WTC11 (cell line): ENCODE data around the gene PRR15L. TPM values are rescaled to one million over a fixed set of nuclear protein-coding genes. Genes with fewer than 3 reads are reported as not detected.

Experiments
- ATAC-seq: fragments of 200-7000 bp; cut with Tn5 transposase; 2 replicates; pipeline ENCODE4 v1.10.0; 2021; ENCODE audit warnings: mild to moderate bottlenecking, moderate library complexity
- CTCF ChIA-PET: fragments of 300-600 bp; sonication (Branson Sonifier 250); formaldehyde crosslinking; loops from one replicate; lab custom pipeline; 2021; ENCODE audit warnings: antibody characterized with exemption; lab: Charles Lee
- POLR2A ChIA-PET: fragments of 350-600 bp; sonication (Branson Sonifier 250); formaldehyde crosslinking; loops from one replicate; lab custom pipeline; 2021; ENCODE audit warnings: antibody characterized with exemption; lab: Charles Lee
- DNase-seq: peaks from one replicate; pipeline ENCODE4 v3.0.0; 2021; ENCODE audit warnings: low spot score
- H3K27ac Mint-ChIP-seq: 2 replicates; pipeline ENCODE4 v1.8.0; 2021; ENCODE audit warnings: mixed read lengths
- H3K27me3 Mint-ChIP-seq: 2 replicates; pipeline ENCODE4 v1.8.0; 2021; ENCODE audit warnings: low read depth, mild to moderate bottlenecking, moderate library complexity, mixed read lengths
- H3K36me3 Mint-ChIP-seq: 2 replicates; pipeline ENCODE4 v1.8.0; 2021; ENCODE audit warnings: mixed read lengths
- H3K4me1 Mint-ChIP-seq: 2 replicates; pipeline ENCODE4 v1.8.0; 2022; ENCODE audit warnings: mixed read lengths
- H3K4me3 Mint-ChIP-seq: 2 replicates; pipeline ENCODE4 v1.8.0; 2021; ENCODE audit warnings: mild to moderate bottlenecking, moderate library complexity, mixed read lengths
- H3K9me3 Mint-ChIP-seq: 2 replicates; pipeline ENCODE4 v1.8.0; 2021; ENCODE audit warnings: mixed read lengths
- EMX1 ChIP-seq: fragments of 250-450 bp; sonication (Bioruptor Pico); IDR thresholded peaks from 2 replicates; pipeline ENCODE4 v1.8.0; 2021; ENCODE audit warnings: mild to moderate bottlenecking
- HMGA2 ChIP-seq: fragments of 250-450 bp; sonication (Bioruptor Pico); IDR thresholded peaks from 2 replicates; pipeline ENCODE4 v1.4.0; 2021; ENCODE audit warnings: mild to moderate bottlenecking, moderate library complexity
- MYBL2 ChIP-seq: sonication (generic); formaldehyde crosslinking; IDR thresholded peaks from 2 replicates; pipeline ENCODE4 v1.8.1; 2023; ENCODE audit warnings: mild to moderate bottlenecking, moderate library complexity, missing genetic modification reagents
- NR1H2 ChIP-seq: sonication (generic); formaldehyde crosslinking; IDR thresholded peaks from 2 replicates; pipeline ENCODE4 v1.9.0; 2021; ENCODE audit warnings: mild to moderate bottlenecking, moderate library complexity, missing genetic modification reagents
- NR2C2 ChIP-seq: sonication (generic); formaldehyde crosslinking; IDR thresholded peaks from 2 replicates; pipeline ENCODE4 v1.8.0; 2022; ENCODE audit warnings: mild to moderate bottlenecking, missing genetic modification reagents
- OVOL2 ChIP-seq: fragments of 250-450 bp; sonication (Bioruptor Pico); IDR thresholded peaks from 2 replicates; pipeline ENCODE4 v1.9.0; 2021; ENCODE audit warnings: mild to moderate bottlenecking, borderline replicate concordance
- PRRX2 ChIP-seq: fragments of 250-450 bp; sonication (Bioruptor Pico); IDR thresholded peaks from 2 replicates; pipeline ENCODE4 v1.8.0; 2021; ENCODE audit warnings: mild to moderate bottlenecking
- TEAD1 ChIP-seq: sonication (generic); formaldehyde crosslinking; IDR thresholded peaks from 2 replicates; pipeline ENCODE4 v1.8.0; 2022; ENCODE audit warnings: mild to moderate bottlenecking, missing genetic modification reagents
- ZBTB21 ChIP-seq: sonication (generic); formaldehyde crosslinking; IDR thresholded peaks from 2 replicates; pipeline ENCODE4 v1.8.1; 2023; ENCODE audit warnings: mild to moderate bottlenecking, missing genetic modification reagents, borderline replicate concordance
- ZNF263 ChIP-seq: sonication (generic); formaldehyde crosslinking; IDR thresholded peaks from 2 replicates; pipeline ENCODE4 v1.8.1; 2022; ENCODE audit warnings: low read depth, mild to moderate bottlenecking, moderate library complexity, missing genetic modification reagents
- ZNF423 ChIP-seq: fragments of 250-450 bp; sonication (Bioruptor Pico); IDR thresholded peaks from 2 replicates; pipeline ENCODE4 v2.1.2; 2022; ENCODE audit warnings: mild to moderate bottlenecking, moderate library complexity
- total RNA-seq: library from RNA; stranded (reverse); gene quantifications from 3 replicates; pipeline ENCODE4 v1.2.3, GENCODE V29; 2021
- TF ChIP-seq, protein P1 (sequence below): sonication (generic); formaldehyde crosslinking; IDR thresholded peaks from 2 replicates; pipeline ENCODE4 v1.8.1; 2022; ENCODE audit warnings: low read depth, mild to moderate bottlenecking, moderate library complexity, missing genetic modification reagents, borderline replicate concordance
- TF ChIP-seq, protein P2 (sequence below): sonication (generic); formaldehyde crosslinking; IDR thresholded peaks from 2 replicates; pipeline ENCODE4 v1.8.1; 2022; ENCODE audit warnings: missing genetic modification reagents, borderline replicate concordance
- TF ChIP-seq, protein P3 (sequence below): sonication (generic); formaldehyde crosslinking; IDR thresholded peaks from 2 replicates; pipeline ENCODE4 v1.8.0; 2022; ENCODE audit warnings: mild to moderate bottlenecking, missing genetic modification reagents
- TF ChIP-seq, protein P4 (sequence below): sonication (generic); formaldehyde crosslinking; IDR thresholded peaks from 2 replicates; pipeline ENCODE4 v1.8.1; 2023; ENCODE audit warnings: mild to moderate bottlenecking, moderate library complexity, missing genetic modification reagents
- TF ChIP-seq, protein P5 (sequence below): fragments of 250-450 bp; sonication (Bioruptor Pico); IDR thresholded peaks from 2 replicates; pipeline ENCODE4 v1.9.0; 2021; ENCODE audit warnings: mild to moderate bottlenecking
- TF ChIP-seq, protein P6 (sequence below): sonication (generic); formaldehyde crosslinking; IDR thresholded peaks from 2 replicates; pipeline ENCODE4 v1.8.1; 2022; ENCODE audit warnings: mild to moderate bottlenecking, missing genetic modification reagents, moderate library complexity, borderline replicate concordance

The PRR15L gene
- total RNA-seq, 1 experiment from 2014 or later = 0.59 TPM

DNA sequence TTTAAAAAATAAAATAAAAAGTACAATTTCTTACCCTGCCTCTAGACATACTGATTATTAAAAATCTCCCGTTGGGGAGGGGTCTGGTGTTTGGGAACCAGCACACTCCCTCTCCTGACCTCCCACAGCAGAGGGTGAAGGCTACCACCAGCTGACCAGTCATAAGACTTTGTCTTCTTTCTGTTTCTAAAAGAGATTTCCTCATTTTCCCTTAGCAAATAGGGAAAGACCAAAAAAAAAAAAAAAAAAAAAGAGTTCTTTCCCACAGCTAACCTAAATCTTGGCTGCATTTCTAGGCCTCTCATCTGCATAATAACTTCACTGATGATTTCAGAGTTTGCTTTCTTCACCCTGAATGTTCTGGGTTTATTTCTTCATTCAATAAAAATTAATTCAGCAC is 43.5 kb upstream of the PRR15L start (continued):
- TF ChIP-seq ZNF263 = no peak

DNA sequence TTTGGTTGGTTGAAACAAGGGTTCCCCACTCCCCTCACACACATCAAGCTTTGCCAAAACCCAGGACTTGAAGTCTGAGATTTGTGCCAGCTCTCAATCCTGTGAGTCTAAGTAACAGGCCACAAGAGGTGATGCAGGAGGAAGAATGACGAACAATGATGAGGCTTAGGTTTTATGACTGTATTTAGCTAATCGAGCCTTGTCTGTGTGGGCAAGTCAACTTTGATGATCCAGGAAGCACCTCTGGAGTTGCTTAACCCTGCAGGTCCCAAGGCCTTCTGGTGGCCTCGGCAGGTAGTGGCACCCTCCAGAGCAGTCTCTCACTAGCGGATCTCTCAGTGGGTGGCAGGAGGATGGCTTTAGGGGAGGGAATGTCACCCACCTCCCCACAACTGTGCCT is 41.9 kb upstream of the PRR15L start:
- POLR2A ChIA-PET = no interaction called here

DNA sequence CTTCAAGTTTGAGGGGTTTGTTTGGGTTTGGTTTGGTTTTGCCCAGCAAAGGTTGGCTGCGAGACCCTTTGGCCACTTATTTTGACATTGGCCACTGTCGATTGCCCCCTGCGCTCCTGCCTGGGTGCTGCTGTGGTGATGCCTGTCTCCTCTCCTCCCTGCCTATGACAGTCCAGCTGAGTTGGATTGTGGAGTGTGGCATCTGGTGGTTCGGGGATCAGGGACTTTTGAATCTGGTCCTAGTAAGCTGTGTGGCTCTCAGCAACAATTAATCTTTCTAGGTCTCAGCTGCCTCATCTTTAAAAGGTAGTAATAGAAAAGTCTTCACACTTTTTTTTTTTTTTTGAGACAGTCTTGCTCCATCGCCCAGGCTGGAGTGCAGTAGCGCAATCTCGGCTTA is 40.4 kb upstream of the PRR15L start:
- TF ChIP-seq, protein P1, sequence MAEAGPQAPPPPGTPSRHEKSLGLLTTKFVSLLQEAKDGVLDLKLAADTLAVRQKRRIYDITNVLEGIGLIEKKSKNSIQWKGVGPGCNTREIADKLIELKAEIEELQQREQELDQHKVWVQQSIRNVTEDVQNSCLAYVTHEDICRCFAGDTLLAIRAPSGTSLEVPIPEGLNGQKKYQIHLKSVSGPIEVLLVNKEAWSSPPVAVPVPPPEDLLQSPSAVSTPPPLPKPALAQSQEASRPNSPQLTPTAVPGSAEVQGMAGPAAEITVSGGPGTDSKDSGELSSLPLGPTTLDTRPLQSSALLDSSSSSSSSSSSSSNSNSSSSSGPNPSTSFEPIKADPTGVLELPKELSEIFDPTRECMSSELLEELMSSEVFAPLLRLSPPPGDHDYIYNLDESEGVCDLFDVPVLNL = no peak
- TF ChIP-seq NR1H2 (CRISPR knock-in tag) (no peak), MYBL2 (no peak), OVOL2 (CRISPR knock-in tag) (no peak), NR2C2 (CRISPR knock-in tag) (no peak), PRRX2 (CRISPR knock-in tag) (no peak), EMX1 (CRISPR knock-in tag) (no peak), HMGA2 (CRISPR knock-in tag) (no peak), TEAD1 (CRISPR knock-in tag) (no peak)
- TF ChIP-seq, protein P2, sequence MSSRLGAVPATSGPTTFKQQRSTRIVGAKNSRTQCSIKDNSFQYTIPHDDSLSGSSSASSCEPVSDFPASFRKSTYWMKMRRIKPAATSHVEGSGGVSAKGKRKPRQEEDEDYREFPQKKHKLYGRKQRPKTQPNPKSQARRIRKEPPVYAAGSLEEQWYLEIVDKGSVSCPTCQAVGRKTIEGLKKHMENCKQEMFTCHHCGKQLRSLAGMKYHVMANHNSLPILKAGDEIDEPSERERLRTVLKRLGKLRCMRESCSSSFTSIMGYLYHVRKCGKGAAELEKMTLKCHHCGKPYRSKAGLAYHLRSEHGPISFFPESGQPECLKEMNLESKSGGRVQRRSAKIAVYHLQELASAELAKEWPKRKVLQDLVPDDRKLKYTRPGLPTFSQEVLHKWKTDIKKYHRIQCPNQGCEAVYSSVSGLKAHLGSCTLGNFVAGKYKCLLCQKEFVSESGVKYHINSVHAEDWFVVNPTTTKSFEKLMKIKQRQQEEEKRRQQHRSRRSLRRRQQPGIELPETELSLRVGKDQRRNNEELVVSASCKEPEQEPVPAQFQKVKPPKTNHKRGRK (CRISPR knock-in tag) = no peak
- TF ChIP-seq, protein P3, sequence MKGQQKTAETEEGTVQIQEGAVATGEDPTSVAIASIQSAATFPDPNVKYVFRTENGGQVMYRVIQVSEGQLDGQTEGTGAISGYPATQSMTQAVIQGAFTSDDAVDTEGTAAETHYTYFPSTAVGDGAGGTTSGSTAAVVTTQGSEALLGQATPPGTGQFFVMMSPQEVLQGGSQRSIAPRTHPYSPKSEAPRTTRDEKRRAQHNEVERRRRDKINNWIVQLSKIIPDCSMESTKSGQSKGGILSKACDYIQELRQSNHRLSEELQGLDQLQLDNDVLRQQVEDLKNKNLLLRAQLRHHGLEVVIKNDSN = no peak
- TF ChIP-seq, protein P4, sequence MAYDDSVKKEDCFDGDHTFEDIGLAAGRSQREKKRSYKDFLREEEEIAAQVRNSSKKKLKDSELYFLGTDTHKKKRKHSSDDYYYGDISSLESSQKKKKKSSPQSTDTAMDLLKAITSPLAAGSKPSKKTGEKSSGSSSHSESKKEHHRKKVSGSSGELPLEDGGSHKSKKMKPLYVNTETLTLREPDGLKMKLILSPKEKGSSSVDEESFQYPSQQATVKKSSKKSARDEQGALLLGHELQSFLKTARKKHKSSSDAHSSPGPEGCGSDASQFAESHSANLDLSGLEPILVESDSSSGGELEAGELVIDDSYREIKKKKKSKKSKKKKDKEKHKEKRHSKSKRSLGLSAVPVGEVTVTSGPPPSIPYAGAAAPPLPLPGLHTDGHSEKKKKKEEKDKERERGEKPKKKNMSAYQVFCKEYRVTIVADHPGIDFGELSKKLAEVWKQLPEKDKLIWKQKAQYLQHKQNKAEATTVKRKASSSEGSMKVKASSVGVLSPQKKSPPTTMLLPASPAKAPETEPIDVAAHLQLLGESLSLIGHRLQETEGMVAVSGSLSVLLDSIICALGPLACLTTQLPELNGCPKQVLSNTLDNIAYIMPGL (CRISPR knock-in tag) = no peak
- TF ChIP-seq, all 79 proteins: peak for 0
- Mint-ChIP-seq H3K36me3 (no peaks in the 10 kb centered on the region), H3K27me3 (no peaks in the 10 kb centered on the region; the same call in 1 of the 2 replicates), H3K27ac (no peak overlapping the region), H3K4me3 (no peak overlapping the region), H3K4me1 (peaks cover 45% of the 10 kb centered on the region), H3K9me3 (no peaks in the 10 kb centered on the region)
- ATAC-seq (no peak), DNase-seq (no peak)
- ChIA-PET CTCF (interaction anchor here (1.5 to 2.9 kb wide), 2 partner anchors 20 to 51 kb away, joined by 6 to 12 read pairs; no protein-coding TSS in a partner anchor), POLR2A (interaction anchor here (0.6 kb wide), 1 partner anchor 26 kb away, joined by 3 read pairs; no protein-coding TSS in a partner anchor)

More for the DNA sequence above, 41.9 kb upstream of the PRR15L start:
- Mint-ChIP-seq H3K9me3 (no peaks in the 10 kb centered on the region), H3K36me3 (no peaks in the 10 kb centered on the region), H3K27me3 (no peaks in the 10 kb centered on the region; the same call in 1 of the 2 replicates), H3K4me3 (no peak overlapping the region), H3K4me1 (peaks cover 52% of the 10 kb centered on the region), H3K27ac (no peak overlapping the region)
- DNase-seq (no peak), ATAC-seq (no peak)
- peak; percentile 35 for TF ChIP-seq ZNF423
- TF ChIP-seq ZBTB21 (CRISPR knock-in tag) = no peak
- CTCF ChIA-PET = interaction anchor here (0.7 to 2.9 kb wide), 15 partner anchors 11 to 336 kb away, joined by 3 to 14 read pairs (median 4); partner anchors contain the start of genes CDK5RAP3, NFE2L1 and SCRN2

DNA sequence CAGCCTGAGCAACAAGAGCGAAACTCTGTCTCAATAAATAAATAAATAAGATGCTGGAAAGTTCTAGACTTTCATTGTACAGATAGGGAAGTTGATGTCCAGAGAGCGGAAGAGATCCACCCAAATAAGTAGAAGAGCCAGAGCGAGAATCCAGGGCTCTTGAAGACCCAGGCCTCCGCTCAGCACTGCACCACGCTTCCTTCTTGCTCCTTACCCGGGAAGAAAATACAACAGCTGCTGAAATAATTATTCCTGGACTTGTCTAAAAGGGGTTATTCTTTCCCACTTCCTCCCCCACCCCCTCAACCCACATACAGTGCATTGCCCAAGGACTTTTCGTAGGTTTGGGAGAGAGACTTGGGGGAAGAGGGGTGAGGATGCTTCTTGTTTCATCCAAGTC is 39.9 kb upstream of the PRR15L start:
- CTCF ChIA-PET = interaction anchor here (1.4 to 1.5 kb wide), 2 partner anchors 19 to 51 kb away, joined by 3 to 6 read pairs; no protein-coding TSS in a partner anchor
- Mint-ChIP-seq H3K27ac (no peak overlapping the region), H3K4me3 (no peak overlapping the region), H3K9me3 (no peaks in the 10 kb centered on the region), H3K36me3 (no peaks in the 10 kb centered on the region), H3K27me3 (no peaks in the 10 kb centered on the region; the same call in 1 of the 2 replicates), H3K4me1 (peaks cover 40% of the 10 kb centered on the region)
- DNase-seq (no peak), ATAC-seq (no peak)
- POLR2A ChIA-PET = interaction anchor here (0.6 kb wide), 1 partner anchor 25 kb away, joined by 3 read pairs; no protein-coding TSS in a partner anchor
- TF ChIP-seq, protein P5, sequence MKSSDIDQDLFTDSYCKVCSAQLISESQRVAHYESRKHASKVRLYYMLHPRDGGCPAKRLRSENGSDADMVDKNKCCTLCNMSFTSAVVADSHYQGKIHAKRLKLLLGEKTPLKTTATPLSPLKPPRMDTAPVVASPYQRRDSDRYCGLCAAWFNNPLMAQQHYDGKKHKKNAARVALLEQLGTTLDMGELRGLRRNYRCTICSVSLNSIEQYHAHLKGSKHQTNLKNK = no peak
- TF ChIP-seq, protein P6, sequence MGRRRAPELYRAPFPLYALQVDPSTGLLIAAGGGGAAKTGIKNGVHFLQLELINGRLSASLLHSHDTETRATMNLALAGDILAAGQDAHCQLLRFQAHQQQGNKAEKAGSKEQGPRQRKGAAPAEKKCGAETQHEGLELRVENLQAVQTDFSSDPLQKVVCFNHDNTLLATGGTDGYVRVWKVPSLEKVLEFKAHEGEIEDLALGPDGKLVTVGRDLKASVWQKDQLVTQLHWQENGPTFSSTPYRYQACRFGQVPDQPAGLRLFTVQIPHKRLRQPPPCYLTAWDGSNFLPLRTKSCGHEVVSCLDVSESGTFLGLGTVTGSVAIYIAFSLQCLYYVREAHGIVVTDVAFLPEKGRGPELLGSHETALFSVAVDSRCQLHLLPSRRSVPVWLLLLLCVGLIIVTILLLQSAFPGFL (CRISPR knock-in tag) = no peak
